NCI-H774 (cell line): Measurements from ENCODE around the gene SCP2.

ENCODE experiments used
- DNase-seq: peaks from one replicate; lab custom pipeline; 2025; lab: John Stamatoyannopoulos, UW

The SCP2 gene

DNA sequence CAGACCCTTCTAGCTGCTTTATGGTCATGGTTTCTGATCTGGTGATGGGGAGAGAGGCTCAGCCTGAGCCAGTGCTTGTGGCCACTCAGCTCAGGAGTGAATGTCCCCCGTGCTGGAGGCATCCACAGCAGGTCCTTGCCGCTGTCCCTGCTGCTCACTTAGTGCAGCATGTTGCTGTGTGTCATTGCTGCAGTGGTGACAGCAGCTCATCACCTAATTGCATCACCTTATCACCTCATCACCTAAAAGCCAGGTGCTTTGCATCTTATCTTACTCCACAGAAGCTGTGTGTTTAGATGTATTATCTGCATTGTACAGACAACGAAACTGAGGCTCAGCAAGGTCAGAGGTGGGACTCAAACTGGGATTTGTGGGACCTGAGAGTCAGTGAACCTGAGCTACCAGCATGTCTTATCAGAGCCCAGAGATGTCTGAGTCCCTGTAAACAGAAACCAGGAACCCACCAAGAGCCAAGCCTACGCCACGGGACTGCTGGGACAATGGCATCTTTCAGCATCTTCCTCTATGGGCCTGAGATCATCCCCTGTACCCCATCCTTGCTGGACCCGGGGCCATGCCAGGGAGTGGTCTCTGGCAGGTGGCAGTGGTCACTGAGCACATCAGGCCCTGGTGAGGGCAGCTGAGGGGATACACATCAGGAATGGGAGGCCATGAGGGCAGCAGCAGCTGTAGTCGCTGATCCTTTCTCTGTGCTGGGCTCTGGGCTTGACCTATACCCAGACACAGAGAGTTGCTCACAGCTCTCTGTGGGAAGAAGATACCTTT is 141.4 kb downstream of the SCP2 start:
- no peak for DNase-seq

DNA sequence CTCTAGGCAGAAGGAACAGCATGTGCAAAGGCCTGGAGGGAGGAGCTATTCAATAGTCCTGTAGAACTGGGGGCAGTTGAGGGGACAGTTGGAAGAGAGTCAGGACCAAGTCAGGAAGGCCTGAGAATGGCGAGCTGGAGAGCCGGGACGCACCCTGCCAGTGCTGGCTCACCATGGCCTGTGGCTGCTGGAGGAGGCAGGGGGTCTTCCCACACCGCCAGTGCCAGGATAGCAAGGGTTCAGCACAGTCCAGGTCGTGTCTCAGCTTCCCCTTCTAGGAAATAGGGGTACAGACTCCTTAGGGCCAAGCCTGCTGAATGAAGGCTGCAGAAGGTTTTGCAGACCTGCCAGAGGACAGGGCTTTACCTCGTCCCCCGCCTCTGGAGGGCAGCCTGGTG is 142.2 kb downstream of the SCP2 start:
- DNase-seq = no peak

- no peak for DNase-seq
Measured at GRCh38 chr1:53069663-53070327, 142.7 kb downstream of the SCP2 start.

DNA sequence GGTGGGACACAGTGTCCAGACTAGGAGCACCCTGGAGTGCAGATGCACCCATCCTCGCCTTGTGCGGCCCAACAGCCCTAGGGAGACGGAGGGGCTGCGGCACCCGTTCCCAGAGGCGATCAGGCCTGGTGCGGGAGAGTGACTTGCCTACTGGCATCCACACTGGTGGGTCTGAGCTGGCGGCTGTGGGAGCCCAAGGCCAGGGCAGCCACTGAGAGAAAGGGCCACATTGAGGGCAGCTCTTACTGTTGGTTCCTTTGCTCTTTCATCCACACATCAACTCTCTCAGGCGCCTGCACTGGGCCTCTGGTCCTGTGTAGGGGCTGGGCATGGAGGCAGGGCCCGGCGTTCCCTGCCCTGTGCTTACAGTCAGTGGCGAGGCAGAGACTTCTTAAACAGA is 143.5 kb downstream of the SCP2 start:
- DNase-seq = no peak

GRCh38 chr1:53071167-53071865 is 144.2 kb downstream of the SCP2 start:
- DNase-seq = no peak

DNA sequence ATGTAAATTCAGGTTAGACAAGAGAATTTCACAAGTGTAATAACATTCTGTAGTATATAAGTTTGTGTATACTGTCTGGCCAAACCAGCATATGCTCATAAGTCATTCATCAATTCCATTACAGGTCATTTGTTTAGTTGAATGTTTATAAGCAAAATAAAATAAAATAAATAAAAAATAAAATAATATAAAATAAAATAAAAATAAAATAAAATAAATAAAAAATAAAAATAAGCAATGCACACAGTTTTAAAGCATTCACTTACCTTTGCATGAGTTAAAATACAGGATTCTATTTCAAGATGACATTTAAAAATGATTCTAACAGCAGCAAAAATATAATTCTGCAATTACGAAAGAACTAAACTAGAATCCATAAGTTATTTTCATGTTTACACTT is 144.8 kb downstream of the SCP2 start:
- DNase-seq = no peak

- no peak for DNase-seq
Measured at GRCh38 chr1:53073287-53073686, 146.2 kb downstream of the SCP2 start.

GRCh38 chr1:53073868-53074311 is 146.8 kb downstream of the SCP2 start:
- DNase-seq = no peak

DNA sequence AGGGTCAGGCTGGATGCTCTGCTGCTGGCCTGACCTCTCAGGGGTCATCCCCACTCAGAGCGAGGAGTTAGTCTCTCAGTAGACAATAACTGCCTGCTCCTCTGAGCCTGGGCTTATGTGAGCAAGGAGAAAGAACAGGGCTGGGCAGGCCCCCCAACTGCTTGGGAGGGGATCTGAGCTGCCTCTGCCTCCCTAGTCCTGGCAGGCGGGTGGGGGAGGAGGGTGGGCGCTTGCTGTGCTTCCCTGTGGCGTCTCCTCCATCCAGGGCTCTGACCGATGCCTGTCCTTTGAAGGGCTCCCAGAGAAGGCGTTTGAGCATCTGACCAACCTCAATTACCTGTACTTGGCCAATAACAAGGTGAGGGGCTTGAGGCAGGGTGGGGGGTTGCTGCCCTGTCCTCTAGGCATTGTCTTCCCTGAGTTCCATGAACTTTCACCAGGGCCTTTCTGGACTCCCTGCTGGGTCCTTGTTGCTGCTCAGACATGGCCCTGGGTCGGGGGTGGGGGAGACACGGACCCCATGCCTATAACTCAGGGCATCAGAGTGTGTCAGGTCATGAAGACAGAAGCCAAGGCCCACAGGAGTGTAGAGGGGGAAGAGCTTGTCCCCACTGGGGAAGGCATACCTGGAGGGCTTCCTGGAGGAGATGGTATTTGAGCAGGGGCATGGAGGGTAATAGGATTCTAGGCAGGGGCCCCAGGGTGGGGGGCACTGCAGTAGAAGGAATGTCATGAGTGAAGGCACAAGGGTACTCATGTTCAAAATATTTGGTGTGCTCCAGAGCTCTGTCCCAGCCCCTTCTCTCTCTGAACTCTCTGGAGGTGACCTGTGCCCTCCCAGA is 147.5 kb downstream of the SCP2 start:
- no peak for DNase-seq

DNA sequence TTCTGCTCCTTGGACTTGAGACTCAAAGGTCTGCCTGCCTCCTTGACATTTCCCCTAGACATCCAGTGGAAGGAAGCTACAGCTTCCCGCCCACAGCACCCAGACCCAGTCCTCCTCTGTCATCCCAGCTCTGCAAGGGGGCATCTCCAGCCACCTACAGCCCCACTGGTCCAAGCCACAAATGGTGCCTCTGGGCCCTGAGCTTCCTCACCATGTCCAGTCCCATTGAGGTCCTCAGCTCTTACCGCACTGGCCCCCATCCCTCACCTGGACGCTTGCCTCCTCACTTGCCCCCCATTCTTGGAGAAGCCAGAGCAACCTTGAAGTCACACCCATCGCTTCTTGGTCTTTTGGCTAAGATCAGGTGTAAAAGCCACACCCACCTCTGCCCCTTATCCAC is 148.1 kb downstream of the SCP2 start:
- DNase-seq = no peak

- no peak for DNase-seq
Measured at GRCh38 chr1:53075761-53076163, 148.7 kb downstream of the SCP2 start.

DNA sequence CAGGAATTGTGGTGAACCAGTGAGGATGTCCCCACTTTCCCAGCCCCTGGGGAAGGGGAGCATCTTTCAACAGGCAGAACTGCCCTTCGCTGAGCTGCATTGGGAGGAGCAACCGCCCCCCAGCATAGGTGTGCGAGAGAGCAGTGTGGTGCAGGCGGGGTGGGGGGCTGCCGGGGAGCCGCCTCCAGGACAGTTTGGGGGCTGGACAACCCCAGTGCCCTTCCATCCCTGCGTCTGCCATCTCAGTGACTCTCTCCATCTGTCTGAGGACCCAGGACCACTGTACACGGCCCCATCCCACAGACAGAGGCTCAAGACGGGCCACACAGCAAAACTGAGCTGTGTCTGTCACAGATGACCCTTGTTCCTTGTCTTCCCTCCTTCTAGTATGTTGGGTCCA is 149.1 kb downstream of the SCP2 start:
- no peak for DNase-seq

DNA sequence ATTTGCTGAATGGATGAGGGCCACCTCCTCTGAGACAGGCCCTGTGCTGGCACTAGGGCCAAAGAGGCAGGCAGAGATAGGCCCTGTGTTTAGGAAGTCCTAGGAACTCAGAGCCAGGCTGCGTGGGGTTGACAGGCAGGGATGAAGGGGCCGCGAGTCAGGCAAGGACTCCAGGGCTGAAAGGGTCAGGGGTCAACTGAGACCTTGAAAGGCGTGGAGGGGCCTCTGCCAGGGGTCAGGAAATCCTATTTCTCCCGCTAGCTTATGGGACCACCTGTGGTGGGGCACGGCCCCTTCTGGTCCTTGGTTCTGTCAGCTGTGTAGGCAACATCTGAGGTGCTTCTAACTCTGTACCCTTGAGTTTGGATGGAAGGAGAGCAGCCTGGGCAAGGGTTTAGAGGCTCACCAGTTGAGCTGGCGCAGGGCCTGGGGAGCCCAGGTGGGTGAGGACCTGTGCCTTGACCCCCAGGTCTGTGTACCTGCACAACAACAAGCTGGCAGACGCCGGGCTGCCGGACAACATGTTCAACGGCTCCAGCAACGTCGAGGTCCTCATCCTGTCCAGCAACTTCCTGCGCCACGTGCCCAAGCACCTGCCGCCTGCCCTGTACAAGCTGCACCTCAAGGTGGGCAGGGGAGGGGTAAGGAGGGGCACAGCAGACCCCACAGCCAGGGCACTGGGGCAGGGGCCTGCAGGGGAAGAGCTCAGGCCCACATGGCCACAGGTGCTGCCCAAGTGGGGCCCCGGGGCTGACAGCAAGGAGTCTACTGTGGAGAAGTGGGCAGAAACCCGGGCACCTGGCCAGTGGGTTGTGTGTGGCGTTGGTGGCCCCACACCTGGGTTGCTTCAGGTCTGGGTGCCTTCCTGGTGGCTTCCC is 149.9 kb downstream of the SCP2 start:
- DNase-seq = no peak

GRCh38 chr1:53077599-53077965 is 150.5 kb downstream of the SCP2 start:
- no peak for DNase-seq

GRCh38 chr1:53078333-53079101 is 151.4 kb downstream of the SCP2 start:
- DNase-seq = no peak

GRCh38 chr1:53079251-53079650 is 152.2 kb downstream of the SCP2 start:
- DNase-seq = no peak

DNA sequence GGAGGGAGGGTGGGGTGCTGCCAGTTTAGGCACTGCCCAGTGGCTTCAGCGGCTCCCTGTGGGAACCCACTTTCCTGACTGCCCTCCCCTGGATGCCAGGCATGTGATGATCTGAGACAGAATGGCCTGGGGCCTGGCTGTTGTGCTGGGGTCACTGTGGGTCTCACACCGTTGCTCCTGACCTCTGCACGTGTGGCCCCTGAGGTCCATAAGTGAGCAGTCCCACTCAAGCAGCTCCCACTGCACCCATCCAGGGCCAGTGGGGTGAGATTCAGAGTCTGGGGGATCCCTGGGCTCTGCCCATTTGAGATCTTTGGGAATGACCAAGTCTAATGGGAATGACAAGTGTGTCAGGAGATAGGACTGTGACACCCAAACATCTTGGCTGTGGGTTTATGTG is 153.0 kb downstream of the SCP2 start:
- no peak for DNase-seq

DNA sequence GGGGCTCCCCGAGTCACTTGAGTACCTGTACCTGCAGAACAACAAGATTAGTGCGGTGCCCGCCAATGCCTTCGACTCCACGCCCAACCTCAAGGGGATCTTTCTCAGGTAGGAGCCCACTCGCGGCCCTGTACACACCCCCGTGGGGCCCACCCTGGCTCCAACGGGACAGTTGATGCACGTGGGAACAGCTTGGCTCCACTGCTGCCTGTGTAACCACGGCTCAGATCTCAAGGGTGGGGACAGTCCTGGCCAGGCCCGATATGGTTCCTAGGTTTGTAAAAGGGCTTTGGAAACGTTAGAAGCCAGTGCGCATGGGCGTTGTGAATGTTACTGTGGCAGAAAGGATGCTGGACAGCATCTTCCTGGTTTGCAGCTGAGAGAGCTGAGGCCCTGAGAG is 153.7 kb downstream of the SCP2 start:
- DNase-seq = no peak

GRCh38 chr1:53081384-53082066 is 154.4 kb downstream of the SCP2 start:
- DNase-seq = no peak
